Measurements from ENCODE around the gene EYA3.
"Not testable (repeated sequence)": the region's sequence is repeated elsewhere in the genome, so short reads cannot be mapped to it uniquely, and the experiment has no call there.

The EYA3 gene

GRCh38 chr1:28027238-28027637 is 61.2 kb downstream of the EYA3 start:
- DNase-seq = no peak

GRCh38 chr1:28026329-28026728 is 62.1 kb downstream of the EYA3 start:
- DNase-seq = no peak

GRCh38 chr1:28021064-28021463 is 67.3 kb downstream of the EYA3 start:
- no peak for DNase-seq

GRCh38 chr1:28010969-28011368 is 77.4 kb downstream of the EYA3 start:
- no peak for DNase-seq

- not testable (repeated sequence) for DNase-seq
Observed at GRCh38 chr1:28003117-28003516, 85.3 kb downstream of the EYA3 start.

DNA sequence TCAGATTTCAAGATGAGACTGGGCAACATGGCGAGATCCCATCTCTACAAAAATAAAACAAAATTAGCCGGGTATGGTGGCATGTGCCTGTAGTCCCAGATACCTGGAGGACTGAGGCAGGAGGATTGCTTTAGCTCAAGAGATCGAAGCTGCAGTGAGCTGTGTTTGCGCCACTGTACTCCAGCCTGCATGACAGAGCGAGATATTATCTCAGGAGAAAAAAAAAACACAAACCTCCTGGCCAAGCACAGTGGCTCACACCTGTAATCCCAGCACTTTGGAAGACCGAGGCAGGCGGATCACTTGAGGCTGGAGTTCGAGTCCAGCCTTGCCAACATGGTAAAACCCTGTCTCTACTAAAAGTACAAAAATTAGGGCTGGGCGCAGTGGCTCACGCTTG is 85.8 kb downstream of the EYA3 start:
- no peak for DNase-seq

- no peak for DNase-seq
Observed at GRCh38 chr1:27999055-27999454, 89.4 kb downstream of the EYA3 start.

DNA sequence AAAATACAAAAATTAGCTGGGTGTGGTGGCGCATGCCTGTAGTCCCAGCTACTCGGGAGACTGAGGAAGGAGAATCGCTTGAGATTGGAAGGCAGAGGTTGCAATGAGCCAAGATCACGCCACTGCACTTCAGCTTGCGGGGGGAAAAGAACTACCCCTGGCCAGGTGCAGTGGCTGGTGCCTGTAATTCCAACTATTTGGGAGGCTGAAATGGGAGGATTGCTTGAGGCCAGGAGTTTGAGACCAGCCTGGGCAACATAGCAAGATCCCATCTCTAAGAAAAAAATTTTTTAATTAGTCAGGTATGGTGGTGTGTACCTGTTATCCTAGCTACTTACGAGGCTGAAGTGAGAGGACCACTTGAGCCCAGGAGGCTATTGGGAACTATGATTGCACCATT is 93.9 kb downstream of the EYA3 start:
- not testable (repeated sequence) for DNase-seq

- DNase-seq = no peak
Observed at GRCh38 chr1:27994060-27994459, 94.3 kb downstream of the EYA3 start.

- DNase-seq = no peak
Observed at GRCh38 chr1:27993241-27993640, 95.2 kb downstream of the EYA3 start.

- DNase-seq = peak; percentile 52
Observed at GRCh38 chr1:27992276-27992675, 96.1 kb downstream of the EYA3 start.

GRCh38 chr1:27990920-27991537 is 97.4 kb downstream of the EYA3 start:
- no peak for DNase-seq

GRCh38 chr1:27981145-27981544 is 107.3 kb downstream of the EYA3 start:
- DNase-seq = no peak

DNA sequence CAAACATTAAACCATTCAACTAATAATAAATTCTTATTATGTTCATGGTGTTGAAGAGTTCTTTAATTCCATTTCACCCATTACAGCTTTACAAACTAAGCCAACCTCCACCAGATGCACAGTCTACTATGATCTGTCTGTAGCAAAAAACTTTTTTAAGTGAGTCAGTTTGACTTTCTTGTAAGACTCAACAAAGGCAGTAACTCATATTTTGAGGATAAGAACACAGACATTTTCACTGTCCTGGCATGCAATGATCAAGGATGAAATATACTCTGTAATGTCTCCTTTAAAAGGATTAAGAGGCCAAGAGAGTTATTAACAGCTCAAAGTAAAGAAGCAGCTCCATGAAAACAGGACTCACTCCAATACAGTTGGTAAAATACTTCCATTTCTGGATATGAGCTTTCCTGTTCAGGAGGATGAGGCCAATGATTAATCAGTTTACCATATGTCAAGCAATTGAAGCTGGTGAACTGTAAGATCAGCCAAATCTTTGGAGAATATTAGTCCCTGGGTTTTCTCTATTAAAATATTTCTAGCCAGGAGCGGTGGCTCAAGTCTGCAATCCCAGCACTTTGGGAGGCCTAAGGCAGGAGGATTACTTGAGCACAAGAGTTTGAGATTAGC is 108.1 kb downstream of the EYA3 start:
- no peak for DNase-seq

DNA sequence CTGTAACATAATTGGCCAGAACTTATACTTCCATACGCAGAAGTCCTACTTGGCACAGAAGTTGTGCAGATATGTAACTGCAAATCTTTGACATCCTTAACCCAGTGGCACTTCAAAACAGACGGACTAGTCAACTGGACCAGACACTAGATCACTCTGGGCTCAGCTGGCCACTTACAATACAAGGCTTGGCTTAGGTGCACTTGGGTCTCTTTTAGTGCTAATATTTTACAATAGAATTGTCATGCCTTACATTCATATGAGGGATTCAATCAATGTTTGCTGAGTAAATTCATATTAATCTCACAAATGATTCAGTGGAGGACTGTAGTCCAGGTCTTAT is 108.6 kb downstream of the EYA3 start:
- DNase-seq = no peak

GRCh38 chr1:27979151-27979858 is 109.1 kb downstream of the EYA3 start:
- no peak for DNase-seq

DNA sequence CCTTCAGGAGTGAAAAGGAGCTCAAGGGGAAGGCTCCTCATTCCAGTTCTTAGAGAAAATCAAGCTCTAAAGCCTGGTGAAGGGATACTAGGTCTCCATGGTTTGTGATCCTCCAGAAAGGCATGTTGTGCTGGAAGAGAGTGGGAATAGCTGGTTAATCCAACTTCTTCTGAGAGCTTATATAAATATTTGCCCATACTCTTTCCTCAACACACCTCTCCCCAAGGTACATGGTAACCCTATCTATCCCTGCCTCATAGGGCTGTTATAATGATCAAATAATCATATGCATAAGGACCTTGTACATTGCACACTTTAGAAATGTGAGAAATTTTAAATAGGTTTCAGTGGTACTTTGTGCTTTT is 114.0 kb downstream of the EYA3 start:
- DNase-seq = no peak

GRCh38 chr1:27973771-27974416 is 114.5 kb downstream of the EYA3 start:
- no peak for DNase-seq

- DNase-seq = no peak
Observed at GRCh38 chr1:27972141-27972540, 116.3 kb downstream of the EYA3 start.

DNA sequence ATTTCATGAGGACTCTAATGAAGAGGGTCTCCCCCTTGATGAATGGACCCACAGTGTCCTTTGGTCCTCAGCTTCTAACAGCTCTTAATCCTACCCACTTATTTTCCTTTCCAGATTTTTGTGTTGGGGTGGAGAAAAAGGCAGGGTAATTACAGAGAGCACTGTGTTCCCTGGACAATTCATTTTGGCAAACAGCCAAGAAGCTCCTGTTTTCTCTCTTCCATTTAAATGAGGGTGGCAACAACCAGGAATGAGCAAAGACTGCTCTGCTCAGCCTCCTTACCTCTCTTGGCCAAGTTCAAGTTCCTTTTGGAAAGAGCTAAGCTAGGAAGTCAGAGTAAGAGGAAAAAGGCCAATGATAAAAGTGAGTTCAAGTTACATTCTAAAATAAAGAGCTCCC is 116.7 kb downstream of the EYA3 start:
- no peak for DNase-seq

- DNase-seq = no peak
Observed at GRCh38 chr1:27970401-27970800, 118.0 kb downstream of the EYA3 start.

DNA sequence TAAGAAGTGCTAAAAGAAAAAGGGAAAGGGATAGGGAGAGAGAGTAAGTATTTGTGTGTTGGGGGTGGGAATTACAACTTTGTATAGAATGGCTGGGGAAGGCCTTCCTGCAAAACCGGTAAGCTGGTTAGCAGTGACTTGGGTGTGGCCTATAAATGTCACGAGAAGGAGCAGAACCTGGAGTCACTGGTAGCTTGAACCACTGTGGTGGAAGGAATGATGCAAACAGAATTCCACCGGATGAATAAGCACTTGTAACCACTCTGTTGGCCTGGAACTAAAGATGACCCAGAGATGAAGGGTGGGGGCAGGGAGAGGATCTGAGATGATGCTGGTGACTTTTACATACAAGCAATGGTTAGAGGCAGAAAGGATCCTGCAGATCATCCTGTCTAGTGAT is 119.7 kb downstream of the EYA3 start:
- DNase-seq = no peak

- no peak for DNase-seq
Observed at GRCh38 chr1:27967884-27968466, 120.4 kb downstream of the EYA3 start.

Measured in CD4-positive, alpha-beta T cell treated with Interleukin-15 for 1 hour (primary cell).